ENCODE results near the gene EHMT2. TPM values are rescaled to one million over a fixed set of nuclear protein-coding genes. Genes with fewer than 3 reads are reported as not detected.

Gene EHMT2
- total RNA-seq, 1 experiment from 2014 or later: 137 TPM

- Mint-ChIP-seq H3K4me3 (no peak overlapping the region), H3K4me1 (no peaks in the 10 kb centered on the region), H3K36me3 (no peaks in the 10 kb centered on the region), H3K27me3 (ENCODE audit: low read depth) (peaks cover 26% of the 10 kb centered on the region), H3K9me3 (peaks cover 13% of the 10 kb centered on the region), H3K27ac (no peak overlapping the region)
- ATAC-seq (no peak), DNase-seq (ENCODE audit: low spot score) (no peak)
- TF ChIP-seq NR2C2 (CRISPR knock-in tag; IDR thresholded peaks at IDR 0.05): no peak
- no peak for TF ChIP-seq TEAD1 (CRISPR knock-in tag; IDR thresholded peaks at IDR 0.05)
- no peak for TF ChIP-seq AFF4 (CRISPR knock-in tag; IDR thresholded peaks at IDR 0.05; ENCODE audit: borderline replicate concordance)
- TF ChIP-seq, protein P1, sequence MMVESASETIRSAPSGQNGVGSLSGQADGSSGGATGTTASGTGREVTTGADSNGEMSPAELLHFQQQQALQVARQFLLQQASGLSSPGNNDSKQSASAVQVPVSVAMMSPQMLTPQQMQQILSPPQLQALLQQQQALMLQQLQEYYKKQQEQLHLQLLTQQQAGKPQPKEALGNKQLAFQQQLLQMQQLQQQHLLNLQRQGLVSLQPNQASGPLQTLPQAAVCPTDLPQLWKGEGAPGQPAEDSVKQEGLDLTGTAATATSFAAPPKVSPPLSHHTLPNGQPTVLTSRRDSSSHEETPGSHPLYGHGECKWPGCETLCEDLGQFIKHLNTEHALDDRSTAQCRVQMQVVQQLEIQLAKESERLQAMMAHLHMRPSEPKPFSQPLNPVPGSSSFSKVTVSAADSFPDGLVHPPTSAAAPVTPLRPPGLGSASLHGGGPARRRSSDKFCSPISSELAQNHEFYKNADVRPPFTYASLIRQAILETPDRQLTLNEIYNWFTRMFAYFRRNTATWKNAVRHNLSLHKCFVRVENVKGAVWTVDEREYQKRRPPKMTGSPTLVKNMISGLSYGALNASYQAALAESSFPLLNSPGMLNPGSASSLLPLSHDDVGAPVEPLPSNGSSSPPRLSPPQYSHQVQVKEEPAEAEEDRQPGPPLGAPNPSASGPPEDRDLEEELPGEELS (CRISPR knock-in tag; IDR thresholded peaks at IDR 0.05): no peak
- TF ChIP-seq ZNF138 (CRISPR knock-in tag; conservative IDR thresholded peaks at IDR 0.05): no peak
- no peak for TF ChIP-seq ZNF423 (CRISPR knock-in tag; IDR thresholded peaks at IDR 0.05)
- no peak for TF ChIP-seq MXD4 (CRISPR knock-in tag; IDR thresholded peaks at IDR 0.05; ENCODE audit: borderline replicate concordance)
- TF ChIP-seq SMAD4 (CRISPR knock-in tag; IDR thresholded peaks at IDR 0.05): no peak
- TF ChIP-seq IRF2 (CRISPR knock-in tag; IDR thresholded peaks at IDR 0.05; ENCODE audit: borderline replicate concordance, low read depth): no peak
- TF ChIP-seq ZNF263 (CRISPR knock-in tag; IDR thresholded peaks at IDR 0.05; ENCODE audit: low read depth): no peak
- TF ChIP-seq EMX1 (CRISPR knock-in tag; IDR thresholded peaks at IDR 0.05): no peak
- no peak for TF ChIP-seq ZNF671 (CRISPR knock-in tag; IDR thresholded peaks at IDR 0.05)
- ChIA-PET POLR2A (no interaction called here), CTCF (interaction anchor here (1.7 kb wide), 1 partner anchor 24 kb away, joined by 5 read pairs; no protein-coding TSS in a partner anchor)
Measured at GRCh38 chr6:31928672-31928939, 31.1 kb upstream of the EHMT2 start.

DNA sequence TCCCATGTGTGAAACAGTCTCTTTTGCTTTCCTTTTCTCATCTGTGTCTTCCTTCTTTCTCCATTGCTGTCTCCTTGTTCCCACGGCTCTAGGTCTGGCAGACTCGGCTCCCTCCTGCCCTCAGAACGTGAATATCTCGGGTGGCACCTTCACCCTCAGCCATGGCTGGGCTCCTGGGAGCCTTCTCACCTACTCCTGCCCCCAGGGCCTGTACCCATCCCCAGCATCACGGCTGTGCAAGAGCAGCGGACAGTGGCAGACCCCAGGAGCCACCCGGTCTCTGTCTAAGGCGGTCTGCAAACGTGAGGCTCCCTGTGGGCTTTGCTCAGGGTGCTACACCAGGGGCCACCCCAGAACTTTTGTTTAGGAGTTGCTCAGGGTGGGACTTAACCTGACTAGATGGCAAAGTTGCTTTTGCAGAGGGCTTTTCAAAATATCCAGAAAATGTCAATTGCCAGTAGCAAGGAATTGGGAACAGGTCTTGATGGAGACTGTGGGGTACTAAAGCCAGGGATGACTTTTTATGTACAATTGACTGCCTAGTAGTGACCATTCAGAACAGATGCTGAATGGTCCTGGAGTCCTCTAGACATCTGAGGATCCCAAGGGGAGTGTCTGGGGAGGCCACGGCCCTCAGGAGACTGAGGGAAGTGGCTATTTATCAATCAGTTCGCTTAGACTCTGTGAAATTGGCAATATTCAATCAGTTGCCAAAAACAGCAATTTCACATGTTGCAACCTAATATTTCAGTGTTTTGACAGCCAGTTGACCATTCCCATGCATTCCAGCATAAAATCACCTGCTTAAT is 30.6 kb upstream of the EHMT2 start:
- ATAC-seq (no peak), DNase-seq (ENCODE audit: low spot score) (no peak)
- H3K27me3 Mint-ChIP-seq (ENCODE audit: low read depth): peaks cover 20% of the 10 kb centered on the region
- peaks cover 9% of the 10 kb centered on the region for H3K9me3 Mint-ChIP-seq
- TF ChIP-seq ZNF671 (CRISPR knock-in tag; IDR thresholded peaks at IDR 0.05) (no peak), GTF2I (CRISPR knock-in tag; conservative IDR thresholded peaks at IDR 0.05) (no peak), SMAD3 (CRISPR knock-in tag; IDR thresholded peaks at IDR 0.05; ENCODE audit: borderline replicate concordance) (no peak), SOX15 (CRISPR knock-in tag; IDR thresholded peaks at IDR 0.05) (no peak), IRF1 (CRISPR knock-in tag; IDR thresholded peaks at IDR 0.05) (no peak)
- TF ChIP-seq, protein P2, sequence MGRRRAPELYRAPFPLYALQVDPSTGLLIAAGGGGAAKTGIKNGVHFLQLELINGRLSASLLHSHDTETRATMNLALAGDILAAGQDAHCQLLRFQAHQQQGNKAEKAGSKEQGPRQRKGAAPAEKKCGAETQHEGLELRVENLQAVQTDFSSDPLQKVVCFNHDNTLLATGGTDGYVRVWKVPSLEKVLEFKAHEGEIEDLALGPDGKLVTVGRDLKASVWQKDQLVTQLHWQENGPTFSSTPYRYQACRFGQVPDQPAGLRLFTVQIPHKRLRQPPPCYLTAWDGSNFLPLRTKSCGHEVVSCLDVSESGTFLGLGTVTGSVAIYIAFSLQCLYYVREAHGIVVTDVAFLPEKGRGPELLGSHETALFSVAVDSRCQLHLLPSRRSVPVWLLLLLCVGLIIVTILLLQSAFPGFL (CRISPR knock-in tag; IDR thresholded peaks at IDR 0.05; ENCODE audit: borderline replicate concordance): no peak
- ChIA-PET POLR2A (no interaction called here), CTCF (interaction anchor here (1.7 kb wide), 1 partner anchor 24 kb away, joined by 5 read pairs; no protein-coding TSS in a partner anchor)
- H3K27ac Mint-ChIP-seq: no peak overlapping the region
- H3K4me3 Mint-ChIP-seq: no peak overlapping the region
- H3K36me3 Mint-ChIP-seq: no peaks in the 10 kb centered on the region
- no peaks in the 10 kb centered on the region for H3K4me1 Mint-ChIP-seq

Data from WTC11 (cell line).